Ishikawa (cell line): ENCODE results near the gene ZNF569.
A peak's percentile ranks its signal among the peaks of the same experiment; 100 is the strongest.

Experiments used
- CEBPB ChIP-seq: IDR thresholded peaks from 2 replicates; pipeline ENCODE4 v1.6.1; 2012
- CREB1 ChIP-seq: IDR thresholded peaks from 2 replicates; pipeline ENCODE4 v1.6.1; 2012; ENCODE audit warnings: low read depth
- EGR1 ChIP-seq: IDR thresholded peaks from 2 replicates; pipeline ENCODE4 v1.6.1; 2012
- EP300 ChIP-seq: IDR thresholded peaks from 2 replicates; pipeline ENCODE4 v1.6.1; 2012; ENCODE audit warnings: borderline replicate concordance
- FOXM1 ChIP-seq: IDR thresholded peaks from 2 replicates; pipeline ENCODE4 v1.6.1; 2012; ENCODE audit warnings: low read depth, borderline replicate concordance
- MAX ChIP-seq: IDR thresholded peaks from 2 replicates; pipeline ENCODE4 v1.6.1; 2012
- NFIC ChIP-seq: IDR thresholded peaks from 2 replicates; pipeline ENCODE4 v1.6.1; 2012
- RAD21 ChIP-seq: IDR thresholded peaks from 2 replicates; pipeline ENCODE4 v1.6.1; 2012; ENCODE audit warnings: low read depth
- REST ChIP-seq: IDR thresholded peaks from 2 replicates; pipeline ENCODE4 v1.6.1; 2012; ENCODE audit warnings: low read depth, mild to moderate bottlenecking
- TAF1 ChIP-seq: IDR thresholded peaks from 2 replicates; pipeline ENCODE4 v1.6.1; 2012; ENCODE audit warnings: low read depth, mild to moderate bottlenecking
- TCF12 ChIP-seq: IDR thresholded peaks from 2 replicates; pipeline ENCODE4 v1.6.1; 2012; ENCODE audit warnings: low read depth
- TEAD4 ChIP-seq: IDR thresholded peaks from 2 replicates; pipeline ENCODE4 v1.6.1; 2012
- USF1 ChIP-seq: IDR thresholded peaks from 2 replicates; pipeline ENCODE4 v1.6.1; 2012
- YY1 ChIP-seq: IDR thresholded peaks from 2 replicates; pipeline ENCODE4 v1.6.1; 2012; ENCODE audit warnings: low read depth
- ZBTB7A ChIP-seq: IDR thresholded peaks from 2 replicates; pipeline ENCODE4 v1.6.1; 2012; ENCODE audit warnings: low read depth

The ZNF569 gene

GRCh38 chr19:37484406-37485168 is 17.3 kb upstream of the ZNF569 start:
- TF ChIP-seq FOXM1 (no peak), MAX (no peak), CREB1 (no peak), TCF12 (no peak), REST (no peak), CEBPB (no peak), EGR1 (no peak), RAD21 (no peak), TAF1 (no peak), TEAD4 (no peak), USF1 (no peak), YY1 (no peak), NFIC (no peak), EP300 (no peak), ZBTB7A (no peak)

- TF ChIP-seq USF1, result no peak
- TF ChIP-seq EGR1, result no peak
- TF ChIP-seq CREB1, result no peak
- TF ChIP-seq RAD21, result no peak
Measured at GRCh38 chr19:37472165-37472564, 4.9 kb upstream of the ZNF569 start.

- no peak for TF ChIP-seq RAD21
- TF ChIP-seq NFIC, result no peak
- TF ChIP-seq MAX, result no peak
- TF ChIP-seq YY1, result no peak
Measured at GRCh38 chr19:37470216-37470615, 3.0 kb upstream of the ZNF569 start.

GRCh38 chr19:37468961-37469777 is 1.9 kb upstream of the ZNF569 start, which contains the start of gene ZNF570:
Gene ZNF570, plus strand, starts transcription at chr19:37469356. Its CDS starts 999 bp downstream, at chr19:37470355.
- TF ChIP-seq EP300, result no peak
- TF ChIP-seq NFIC, result no peak
- TF ChIP-seq MAX, result peak; percentile 64; the same call in 1 of the 2 replicates
- 0 out of 2 replicates have a peak, but pooled peaks have one; percentile 24 for TF ChIP-seq EGR1

- TF ChIP-seq MAX, result no peak
- no peak for TF ChIP-seq REST
- TF ChIP-seq USF1, result no peak
- no peak for TF ChIP-seq TCF12
- no peak for TF ChIP-seq YY1
- TF ChIP-seq TAF1, result no peak
- TF ChIP-seq TEAD4, result no peak
- no peak for TF ChIP-seq CEBPB
- TF ChIP-seq EGR1, result no peak
- TF ChIP-seq ZBTB7A, result no peak
- no peak for TF ChIP-seq EP300
Measured at GRCh38 chr19:37467608-37468090, 405 bp upstream of the ZNF569 start.
